ENCODE data around the gene LRP6. TPM values are rescaled to one million over a fixed set of nuclear protein-coding genes. Genes with fewer than 3 reads are reported as not detected.

The LRP6 gene
- total RNA-seq, 1 experiment from 2014 or later: 62.4 TPM

GRCh38 chr12:12221560-12221959 lies 45.3 kb downstream of the LRP6 start:
- DNase-seq: no peak
- peaks cover 44% of the 10 kb centered on the region in 2 experiments for H3K4me1 Mint-ChIP-seq
- H2BK15ac ChIP-seq (ENCODE audit: low read depth, low read length): no peak overlapping the region

More at GRCh38 chr12:12221560-12221959, 45.3 kb downstream of the LRP6 start:
- peaks cover 0 to 12% (median 2%) of the 10 kb centered on the region in 3 experiments; a peak in 3 of 7 replicates for H3K36me3 Mint-ChIP-seq (ENCODE audit: insufficient read depth in 1 of 3, low read depth in 3 of 3)
- Histone ChIP-seq H3K27ac (ENCODE audit: insufficient read length, low read depth, low read length) (no peak overlapping the region), H2BK5ac (ENCODE audit: insufficient read length, low read length) (no peak overlapping the region), H3K4me1 (ENCODE audit: insufficient read depth, low read length) (peaks cover 2% of the 10 kb centered on the region; the same call in 1 of the 2 replicates), H3K23ac (ENCODE audit: insufficient read length, low read depth, low read length) (no peak overlapping the region), H3K4me2 (ENCODE audit: insufficient read depth, insufficient read length, low read length) (no peak overlapping the region), H2AFZ (ENCODE audit: low read length) (no peak overlapping the region), H2AK5ac (ENCODE audit: insufficient read length, low read length) (no peak overlapping the region), H2BK120ac (ENCODE audit: low read depth, low read length, poor library complexity, severe bottlenecking) (no peak overlapping the region), H3K79me2 (ENCODE audit: insufficient read depth, low read length) (peaks cover 51% of the 10 kb centered on the region; the same call in 1 of the 2 replicates), H3K9me3 (ENCODE audit: control insufficient read depth, low read depth, low read length) (no peaks in the 10 kb centered on the region), H3T11ph (ENCODE audit: low read length) (no peak overlapping the region), H3K9ac (ENCODE audit: extremely low read depth, insufficient read length, low read length) (no peak overlapping the region), H3K79me1 (ENCODE audit: insufficient read depth, low read depth, low read length, poor library complexity, severe bottlenecking) (peaks cover 5% of the 10 kb centered on the region), H3K23me2 (ENCODE audit: insufficient read length, low read depth, low read length, poor library complexity, severe bottlenecking) (no peaks in the 10 kb centered on the region), H3K18ac (ENCODE audit: insufficient read length, low read depth, low read length) (no peak overlapping the region), H4K8ac (replicated peaks; ENCODE audit: insufficient read length, low read depth, low read length) (no peak overlapping the region), H2BK20ac (ENCODE audit: low read depth, low read length, poor library complexity, severe bottlenecking) (no peak overlapping the region), H3K4ac (ENCODE audit: low read depth, low read length) (no peak overlapping the region), H4K91ac (ENCODE audit: insufficient read length, low read depth, low read length) (no peak overlapping the region), H4K20me1 (ENCODE audit: control insufficient read depth, insufficient read depth, insufficient read length) (no peaks in the 10 kb centered on the region), H3K56ac (ENCODE audit: insufficient read length, low read depth, low read length) (no peak overlapping the region), H2BK12ac (ENCODE audit: insufficient read length, low read depth, low read length) (no peak overlapping the region), H3K14ac (ENCODE audit: insufficient read depth, low read length) (no peak overlapping the region), H4K5ac (ENCODE audit: insufficient read length, low read depth, low read length) (no peak overlapping the region), H3K27me3 (ENCODE audit: insufficient read depth, low read length) (no peaks in the 10 kb centered on the region)
- TF ChIP-seq CTCF (conservative IDR thresholded peaks at IDR 0.05): no peak
- peak overlapping the region in 1 of 3 experiments; percentile 9; a peak in 1 of 7 replicates for H3K27ac Mint-ChIP-seq
- H3K4me3 Mint-ChIP-seq: no peak overlapping the region
- no CpG with 5 or more reads among the region's 2 CpGs for WGBS (ENCODE audit: extremely low coverage, insufficient read length, low lambda C conversion rate)
- no peaks in the 10 kb centered on the region for H3K9me3 Mint-ChIP-seq
- H3K27me3 Mint-ChIP-seq (ENCODE audit: low read depth): no peaks in the 10 kb centered on the region
